HG02852 (cell line): ENCODE data around the gene RANBP9.

Experiments used
- ATAC-seq: cut with Tn5 transposase; IDR thresholded peaks from one replicate; pipeline ENCODE4 v1.9.1; 2021; ENCODE audit warnings: mild to moderate bottlenecking, moderate library complexity; ENCODE audit not compliant: unreplicated experiment

The RANBP9 gene

GRCh38 chr6:13604546-13605416, 106.9 kb downstream of the RANBP9 start:
- no peak for ATAC-seq

- ATAC-seq: no peak
Measured at GRCh38 chr6:13604135-13604534, 107.5 kb downstream of the RANBP9 start.

- ATAC-seq: no peak
Measured at GRCh38 chr6:13600036-13600435, 111.6 kb downstream of the RANBP9 start.

- no peak for ATAC-seq
Measured at GRCh38 chr6:13597073-13597472, 114.6 kb downstream of the RANBP9 start.

GRCh38 chr6:13593720-13594119, 117.9 kb downstream of the RANBP9 start:
- no peak for ATAC-seq

GRCh38 chr6:13593103-13593502, 118.5 kb downstream of the RANBP9 start:
- ATAC-seq: no peak

GRCh38 chr6:13591205-13591921, 120.3 kb downstream of the RANBP9 start:
- ATAC-seq: no peak

- no peak for ATAC-seq
Measured at GRCh38 chr6:13590574-13591153, 121.0 kb downstream of the RANBP9 start.

GRCh38 chr6:13589801-13590200, 121.8 kb downstream of the RANBP9 start:
- ATAC-seq: no peak

GRCh38 chr6:13586603-13587542, 124.8 kb downstream of the RANBP9 start:
- no peak for ATAC-seq

GRCh38 chr6:13581700-13582229, 129.9 kb downstream of the RANBP9 start:
- ATAC-seq: no peak

GRCh38 chr6:13579911-13580310, 131.7 kb downstream of the RANBP9 start:
- ATAC-seq: no peak

- ATAC-seq: no peak
Measured at GRCh38 chr6:13577926-13578325, 133.7 kb downstream of the RANBP9 start.

GRCh38 chr6:13576017-13576416, 135.6 kb downstream of the RANBP9 start:
- ATAC-seq: no peak

GRCh38 chr6:13575377-13575775, 136.3 kb downstream of the RANBP9 start:
- ATAC-seq: no peak

- peak; percentile 77 for ATAC-seq
Measured at GRCh38 chr6:13574571-13575376, 136.9 kb downstream of the RANBP9 start, which contains the start of gene SIRT5. Gene SIRT5 (plus strand): TSS chr6:13574601. CDS start chr6:13584111, 9,510 bp downstream.

GRCh38 chr6:13574149-13574570, 137.5 kb downstream of the RANBP9 start:
- peak; percentile 70 for ATAC-seq

- no peak for ATAC-seq
Measured at GRCh38 chr6:13573669-13574110, 137.9 kb downstream of the RANBP9 start.

GRCh38 chr6:13572951-13573654, 138.5 kb downstream of the RANBP9 start:
- ATAC-seq: no peak
